ENCODE measurements around the gene AGPAT3.

- TF ChIP-seq CTCF (IDR thresholded peaks at IDR 0.05; ENCODE audit: low read depth, low read length, poor library complexity, severe bottlenecking) (no peak), EZH2phosphoT487 (IDR thresholded peaks at IDR 0.05; ENCODE audit: borderline replicate concordance, low read length) (no peak)
These were observed 129.6 kb downstream of the AGPAT3 start for GRCh38 chr21:43994646-43995045.
